Measurements from ENCODE around the gene MACROH2A1. TPM values are rescaled to one million over a fixed set of nuclear protein-coding genes. Genes with fewer than 3 reads are reported as not detected.

The MACROH2A1 gene
- polyA plus RNA-seq, 3 donors from 2014 or later: 162 to 195 (median 168) TPM

DNA sequence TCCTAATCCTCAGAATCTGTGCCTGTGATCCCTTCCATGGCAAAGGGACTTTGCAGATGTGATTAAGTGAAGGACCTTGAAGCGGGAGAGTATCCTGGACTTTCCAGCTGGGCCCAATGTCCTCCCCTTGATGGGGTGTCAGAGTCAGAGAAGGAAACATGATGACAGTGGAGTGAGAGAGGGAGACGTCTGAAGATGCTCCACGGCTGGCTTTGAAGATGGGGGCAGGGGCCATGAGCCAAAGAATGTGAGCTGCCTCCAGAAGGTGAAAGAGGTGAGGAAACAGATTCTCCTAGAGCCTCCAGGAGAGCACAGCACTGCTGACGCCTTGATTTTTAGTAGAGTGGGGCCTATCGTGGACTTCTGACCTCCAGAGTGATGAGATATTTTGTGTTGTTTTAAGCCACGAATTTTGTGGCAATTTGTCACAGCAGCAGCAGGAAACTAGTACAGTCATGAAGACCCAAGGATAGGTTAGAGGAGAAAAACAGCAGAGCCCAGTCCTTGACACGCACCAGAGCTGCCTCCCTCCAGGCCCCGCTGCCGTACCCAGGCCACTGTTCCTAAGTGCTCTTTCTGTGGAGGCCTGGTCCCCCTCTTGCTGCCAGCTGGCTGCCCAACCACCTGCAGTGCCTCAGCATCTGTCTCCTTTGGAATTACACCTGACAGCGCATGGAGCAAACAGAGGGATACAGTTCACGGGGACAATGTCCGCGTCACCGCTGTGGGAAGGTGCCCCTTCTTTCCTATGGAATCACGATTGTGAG lies 78.1 kb downstream of the MACROH2A1 start:
- peaks cover 0 to 13% (median 4%) of the 10 kb centered on the region in 3 donors for H3K36me3 Mint-ChIP-seq

DNA sequence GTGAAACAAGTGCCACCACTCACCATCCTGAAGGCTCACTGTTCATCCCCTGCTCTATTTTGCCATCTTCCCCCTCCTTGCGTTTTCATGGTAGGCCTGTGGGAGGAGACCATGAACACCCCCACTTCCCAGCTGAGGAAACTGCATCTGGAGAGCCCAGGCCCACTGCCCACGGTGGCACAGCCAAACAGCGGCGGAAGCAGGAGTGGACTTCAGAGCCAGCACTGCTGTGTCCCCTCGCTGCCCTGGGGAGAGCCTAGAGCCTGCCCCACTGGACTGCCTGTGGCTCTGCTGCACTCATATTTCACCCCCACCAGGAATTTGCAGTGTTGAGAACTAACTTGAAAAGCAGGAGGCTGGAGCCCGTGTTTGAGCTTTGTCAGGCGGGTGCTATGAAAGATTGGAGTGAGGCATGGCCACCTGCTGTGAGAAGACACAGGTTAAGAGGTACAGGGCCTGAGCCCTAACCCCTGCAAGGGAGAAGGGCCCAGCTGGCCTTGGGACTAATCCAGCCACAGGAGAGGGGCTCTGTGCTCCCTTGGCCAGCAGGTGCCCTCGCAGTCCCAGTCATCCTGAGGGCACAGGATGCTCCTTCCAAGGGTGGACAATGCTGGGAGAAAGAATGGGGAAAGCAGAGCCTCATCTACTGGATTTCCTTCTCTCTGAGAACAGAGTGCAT lies 79.0 kb downstream of the MACROH2A1 start:
- no peak overlapping the region for H3K4me3 Mint-ChIP-seq

More for the DNA sequence above, 78.1 kb downstream of the MACROH2A1 start:
- H3K4me1 Mint-ChIP-seq: peaks cover 0 to 5% of the 10 kb centered on the region in 2 donors
- no peak overlapping the region for H3K27ac Mint-ChIP-seq
- H3K27me3 Mint-ChIP-seq (ENCODE audit: low read depth in 3 of 3): peaks cover 0 to 3% (median 0%) of the 10 kb centered on the region in 3 donors
- no peak overlapping the region for H3K4me3 Mint-ChIP-seq
- no peak for DNase-seq
- peaks cover 0 to 2% (median 0%) of the 10 kb centered on the region in 6 donors for H3K9me3 Mint-ChIP-seq

DNA sequence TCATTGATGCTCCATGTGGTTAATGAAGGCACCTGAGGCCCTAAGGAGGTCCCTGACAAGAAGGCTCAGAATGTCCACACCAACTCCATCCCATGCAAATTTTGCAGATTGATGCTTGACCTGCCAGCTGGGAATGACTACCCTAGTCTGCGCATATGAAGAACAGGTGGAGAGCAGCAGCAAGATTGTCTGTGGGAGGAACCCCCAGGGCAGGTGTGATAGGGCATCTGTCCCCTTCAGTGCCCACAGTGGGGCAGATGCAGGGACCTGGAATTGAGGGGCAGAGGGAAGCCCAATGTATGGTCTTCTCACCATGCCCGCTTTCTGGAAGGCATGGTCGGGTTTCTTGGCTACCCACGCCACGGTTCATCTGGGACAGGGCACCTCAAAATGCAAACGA lies 79.6 kb downstream of the MACROH2A1 start:
- H3K4me1 Mint-ChIP-seq: no peaks in the 10 kb centered on the region
- H3K36me3 Mint-ChIP-seq: peaks cover 0 to 13% (median 4%) of the 10 kb centered on the region in 3 donors
- no peak overlapping the region for H3K27ac Mint-ChIP-seq
- peaks cover 0 to 3% (median 0%) of the 10 kb centered on the region in 3 donors for H3K27me3 Mint-ChIP-seq (ENCODE audit: low read depth in 3 of 3)
- H3K4me3 Mint-ChIP-seq: no peak overlapping the region
- no peak for DNase-seq
- H3K9me3 Mint-ChIP-seq: peaks cover 0 to 2% (median 0%) of the 10 kb centered on the region in 6 donors

More for the DNA sequence above, 79.0 kb downstream of the MACROH2A1 start:
- Mint-ChIP-seq H3K27me3 (ENCODE audit: low read depth in 3 of 3) (peaks cover 0 to 3% (median 0%) of the 10 kb centered on the region in 3 donors), H3K9me3 (peaks cover 0 to 2% (median 0%) of the 10 kb centered on the region in 6 donors), H3K27ac (no peak overlapping the region), H3K4me1 (peaks cover 0 to under 1% of the 10 kb centered on the region in 2 donors), H3K36me3 (peaks cover 0 to 13% (median 4%) of the 10 kb centered on the region in 3 donors)
- no peak for DNase-seq

DNA sequence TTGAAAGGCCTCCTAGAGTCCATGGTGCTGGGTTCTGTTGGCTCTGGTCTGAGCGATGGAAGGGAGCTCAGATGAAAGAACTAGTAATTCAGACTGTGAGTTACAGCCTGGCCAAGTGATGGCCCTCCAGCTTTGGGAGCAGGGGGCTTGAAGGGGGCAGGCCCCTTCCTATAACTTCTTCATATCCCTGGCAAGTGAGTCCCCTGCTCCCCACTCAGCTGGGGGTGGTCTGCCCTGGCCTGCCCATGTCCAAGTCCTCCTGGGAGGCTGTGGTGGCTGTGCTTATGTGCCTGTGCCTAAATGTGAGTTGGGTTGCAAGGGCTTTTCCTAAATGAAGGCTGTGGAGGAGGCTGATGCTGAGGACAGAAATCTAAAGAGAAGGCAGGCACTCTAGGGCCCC lies 80.1 kb downstream of the MACROH2A1 start:
- Mint-ChIP-seq H3K27ac (no peak overlapping the region), H3K27me3 (ENCODE audit: low read depth in 3 of 3) (peaks cover 0 to 3% (median 0%) of the 10 kb centered on the region in 3 donors)

DNA sequence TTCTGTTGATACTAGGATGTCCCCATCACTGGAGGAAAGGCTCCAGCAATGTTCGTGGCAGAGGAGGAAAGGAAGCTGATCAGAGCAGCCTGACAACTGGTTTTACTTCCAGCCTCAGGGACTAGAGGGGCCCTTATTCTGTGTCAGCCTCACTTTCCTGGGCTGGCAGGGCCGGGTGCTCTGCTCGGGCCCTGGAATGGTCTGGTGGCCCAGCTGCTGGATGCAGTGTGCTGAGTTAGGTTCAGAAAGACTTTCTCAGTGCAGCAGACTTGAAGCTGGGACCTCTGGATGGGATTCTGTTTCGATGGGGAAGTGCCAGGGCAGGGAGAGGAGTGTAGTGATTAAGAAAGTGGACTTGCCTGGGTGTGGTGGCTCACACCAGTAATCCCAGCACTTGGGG lies 81.0 kb downstream of the MACROH2A1 start:
- Mint-ChIP-seq H3K27ac (no peak overlapping the region), H3K36me3 (peaks cover 0 to 13% (median 4%) of the 10 kb centered on the region in 3 donors), H3K4me1 (peaks cover 5 to 7% of the 10 kb centered on the region in 2 donors), H3K27me3 (ENCODE audit: low read depth in 3 of 3) (peaks cover 0 to 3% (median 0%) of the 10 kb centered on the region in 3 donors), H3K9me3 (peaks cover 0 to 2% (median 0%) of the 10 kb centered on the region in 6 donors), H3K4me3 (no peak overlapping the region)
- no peak for DNase-seq

More for the DNA sequence above, 80.1 kb downstream of the MACROH2A1 start:
- Mint-ChIP-seq H3K4me1 (no peaks in the 10 kb centered on the region), H3K36me3 (peaks cover 0 to 13% (median 4%) of the 10 kb centered on the region in 3 donors), H3K9me3 (peaks cover 0 to 2% (median 0%) of the 10 kb centered on the region in 6 donors), H3K4me3 (no peak overlapping the region)
- no peak for DNase-seq

DNA sequence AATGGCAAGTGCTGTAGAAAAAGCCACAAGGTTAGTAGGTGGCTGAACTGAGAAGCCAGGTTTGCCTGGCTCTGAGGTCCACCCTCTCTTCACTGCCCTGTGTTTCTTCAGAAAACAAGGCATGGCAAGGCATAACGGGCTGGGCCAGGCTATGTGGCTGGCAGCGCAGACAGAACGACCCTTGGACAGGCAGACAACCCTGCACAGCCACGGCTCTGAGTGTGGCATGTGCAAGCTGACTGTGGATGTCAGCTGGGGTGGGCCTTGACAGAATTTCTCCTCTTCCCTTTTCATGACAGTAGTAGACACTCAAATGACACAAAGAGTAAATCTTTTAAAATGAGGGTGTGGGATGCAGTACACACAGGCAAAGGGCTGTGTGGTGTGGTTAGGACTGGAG lies 81.7 kb downstream of the MACROH2A1 start:
- Mint-ChIP-seq H3K4me3 (no peak overlapping the region), H3K4me1 (peaks cover 5 to 13% of the 10 kb centered on the region in 2 donors), H3K27me3 (ENCODE audit: low read depth in 3 of 3) (no peaks in the 10 kb centered on the region), H3K9me3 (peaks cover 0 to 2% (median 0%) of the 10 kb centered on the region in 6 donors), H3K36me3 (peaks cover 0 to 9% (median 4%) of the 10 kb centered on the region in 3 donors), H3K27ac (no peak overlapping the region)
- DNase-seq: no peak

DNA sequence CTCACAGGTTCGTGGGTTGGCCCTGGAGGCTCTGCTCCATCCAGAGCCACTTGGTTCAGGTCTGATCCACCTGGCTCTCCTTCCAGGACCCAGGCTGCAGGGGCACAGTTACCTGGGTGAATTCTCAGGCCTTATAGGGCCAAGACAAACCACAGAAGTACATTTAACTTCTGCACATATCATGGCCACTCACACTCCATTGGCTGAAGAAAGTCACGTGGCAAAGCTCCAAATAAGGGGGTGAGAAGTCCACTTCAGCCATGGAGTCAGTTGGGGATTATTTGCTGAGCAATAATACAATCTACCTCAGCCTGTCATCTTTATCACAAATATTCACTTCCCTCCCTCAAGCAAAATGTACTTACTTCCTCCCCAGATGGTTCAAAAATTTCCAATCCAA lies 83.6 kb downstream of the MACROH2A1 start:
- Mint-ChIP-seq H3K36me3 (peaks cover 0 to 3% (median 0%) of the 10 kb centered on the region in 3 donors), H3K27ac (no peak overlapping the region), H3K27me3 (ENCODE audit: low read depth in 3 of 3) (no peaks in the 10 kb centered on the region), H3K4me1 (peaks cover 5 to 13% of the 10 kb centered on the region in 2 donors), H3K9me3 (no peaks in the 10 kb centered on the region), H3K4me3 (no peak overlapping the region)
- no peak for DNase-seq

DNA sequence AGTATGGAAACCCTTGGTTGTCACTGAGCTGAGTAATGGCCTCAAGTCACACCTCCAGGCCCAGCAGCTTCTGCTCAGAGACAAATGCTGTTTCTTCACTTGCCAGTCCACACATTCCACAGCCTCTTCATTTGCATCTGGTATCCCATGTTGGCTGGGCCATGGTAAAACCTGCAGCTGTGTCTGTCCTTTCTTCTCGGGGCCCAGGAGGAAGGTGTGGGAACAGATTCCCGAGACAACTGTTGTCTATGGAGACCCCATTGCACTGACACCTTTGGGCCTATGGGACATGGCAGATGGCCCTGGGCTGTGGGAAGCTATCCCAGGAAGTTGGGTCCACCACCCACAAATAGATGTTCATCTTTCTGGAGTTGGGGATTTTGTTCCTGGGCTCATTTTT lies 85.1 kb downstream of the MACROH2A1 start:
- Mint-ChIP-seq H3K4me1 (peaks cover 5 to 13% of the 10 kb centered on the region in 2 donors), H3K4me3 (no peak overlapping the region), H3K27me3 (ENCODE audit: low read depth in 3 of 3) (no peaks in the 10 kb centered on the region), H3K36me3 (peaks cover 0 to 3% (median 0%) of the 10 kb centered on the region in 3 donors), H3K27ac (no peak overlapping the region), H3K9me3 (no peaks in the 10 kb centered on the region)
- no peak for DNase-seq

DNA sequence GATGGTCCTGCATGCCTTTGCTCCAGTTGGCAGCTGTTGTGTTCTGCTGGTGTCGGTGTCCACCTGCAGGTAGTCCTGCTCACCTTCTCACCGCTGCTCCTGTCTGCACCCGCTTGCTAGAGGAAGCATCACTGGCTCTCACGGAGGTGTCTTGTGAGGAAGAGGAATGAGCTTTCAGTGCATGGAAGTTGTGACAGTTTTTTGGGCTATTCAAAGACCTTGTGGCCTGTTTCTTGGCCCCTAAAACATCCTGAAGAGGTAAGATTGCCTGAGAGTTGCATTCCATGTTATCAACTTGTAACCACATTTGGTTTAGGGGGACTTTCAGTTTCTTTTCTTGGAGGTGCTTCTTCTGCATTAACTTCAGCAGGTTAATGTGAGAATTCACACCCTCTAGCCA lies 85.6 kb downstream of the MACROH2A1 start:
- peaks cover 5 to 13% of the 10 kb centered on the region in 2 donors for H3K4me1 Mint-ChIP-seq
- no peaks in the 10 kb centered on the region for H3K9me3 Mint-ChIP-seq
- H3K4me3 Mint-ChIP-seq: no peak overlapping the region
- no peak for DNase-seq
- H3K36me3 Mint-ChIP-seq: peaks cover 0 to 3% (median 0%) of the 10 kb centered on the region in 3 donors
- peaks cover 0 to 2% (median 0%) of the 10 kb centered on the region in 3 donors for H3K27me3 Mint-ChIP-seq (ENCODE audit: low read depth in 3 of 3)
- no peak overlapping the region for H3K27ac Mint-ChIP-seq

DNA sequence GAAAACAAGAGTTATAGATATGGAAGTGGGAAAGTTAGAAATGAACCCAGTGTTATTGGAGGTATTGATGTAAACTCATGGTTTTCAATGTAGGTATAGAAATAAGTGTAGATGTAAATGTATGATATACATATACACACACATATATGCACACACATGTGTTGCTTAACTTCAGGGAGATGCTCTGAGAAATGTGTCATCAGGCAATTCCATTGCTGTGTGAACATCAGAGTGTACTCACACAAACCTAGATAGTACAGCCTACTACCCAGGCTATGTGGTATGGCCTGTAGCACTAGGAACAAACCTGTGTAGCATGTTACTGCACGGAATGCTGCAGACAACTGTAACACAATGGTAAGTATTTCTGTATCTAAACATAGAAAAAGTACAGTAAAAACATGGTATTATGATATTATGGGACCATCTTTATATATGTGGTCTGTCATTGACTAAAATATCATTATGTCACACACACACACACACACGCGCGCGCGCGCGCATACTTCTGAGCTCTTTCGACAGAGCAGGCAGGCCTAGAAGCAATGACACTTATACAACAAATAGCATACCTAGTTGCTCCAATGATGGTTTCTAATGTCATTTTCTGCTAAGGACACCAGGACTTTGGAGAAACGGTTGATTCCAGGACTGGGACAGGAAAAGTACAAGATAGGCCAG lies 86.6 kb downstream of the MACROH2A1 start:
- H3K9me3 Mint-ChIP-seq: no peaks in the 10 kb centered on the region
- H3K27ac Mint-ChIP-seq: no peak overlapping the region
- H3K4me3 Mint-ChIP-seq: no peak overlapping the region
- peaks cover 0 to 3% (median 0%) of the 10 kb centered on the region in 3 donors for H3K27me3 Mint-ChIP-seq (ENCODE audit: low read depth in 3 of 3)
- DNase-seq: no peak
- H3K4me1 Mint-ChIP-seq: peaks cover 5 to 13% of the 10 kb centered on the region in 2 donors
- peaks cover 0 to under 1% (median 0%) of the 10 kb centered on the region in 3 donors for H3K36me3 Mint-ChIP-seq

DNA sequence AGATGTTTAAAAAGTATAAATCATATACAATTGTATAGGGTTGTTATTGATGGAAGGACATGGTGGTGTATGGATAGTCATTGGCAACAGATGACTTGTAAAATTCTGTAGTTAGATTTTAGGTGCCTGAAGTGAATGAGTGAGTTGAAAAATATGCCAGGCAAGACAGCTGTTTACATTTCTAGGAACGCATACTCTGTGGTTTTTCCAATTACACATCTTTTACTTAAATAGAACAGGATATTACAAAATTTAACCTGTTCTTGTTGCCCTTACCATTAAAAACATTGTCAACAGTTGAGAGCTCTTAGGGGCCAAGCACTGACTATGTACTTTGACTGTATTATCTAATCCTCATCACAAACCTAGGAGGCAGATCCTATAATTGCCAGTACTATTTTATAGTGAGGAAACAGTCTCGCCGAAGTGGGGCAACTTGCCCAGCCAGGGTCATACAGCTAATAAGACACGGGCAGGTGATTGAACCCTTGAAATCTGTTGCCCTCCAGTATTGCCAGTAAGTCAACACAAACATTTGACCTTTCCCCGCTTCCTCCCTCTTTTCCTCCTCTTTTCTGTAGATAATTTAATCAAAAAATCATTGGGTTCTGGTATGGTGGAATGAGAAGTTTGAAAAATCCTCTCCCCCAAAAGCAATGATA lies 88.6 kb downstream of the MACROH2A1 start:
- no peak overlapping the region for H3K4me3 Mint-ChIP-seq
- no peaks in the 10 kb centered on the region for H3K9me3 Mint-ChIP-seq
- peaks cover 5 to 13% of the 10 kb centered on the region in 2 donors for H3K4me1 Mint-ChIP-seq
- H3K27me3 Mint-ChIP-seq (ENCODE audit: low read depth in 3 of 3): peaks cover 0 to 5% (median 0%) of the 10 kb centered on the region in 3 donors
- H3K27ac Mint-ChIP-seq: no peak overlapping the region
- no peak for DNase-seq
- no peaks in the 10 kb centered on the region for H3K36me3 Mint-ChIP-seq

DNA sequence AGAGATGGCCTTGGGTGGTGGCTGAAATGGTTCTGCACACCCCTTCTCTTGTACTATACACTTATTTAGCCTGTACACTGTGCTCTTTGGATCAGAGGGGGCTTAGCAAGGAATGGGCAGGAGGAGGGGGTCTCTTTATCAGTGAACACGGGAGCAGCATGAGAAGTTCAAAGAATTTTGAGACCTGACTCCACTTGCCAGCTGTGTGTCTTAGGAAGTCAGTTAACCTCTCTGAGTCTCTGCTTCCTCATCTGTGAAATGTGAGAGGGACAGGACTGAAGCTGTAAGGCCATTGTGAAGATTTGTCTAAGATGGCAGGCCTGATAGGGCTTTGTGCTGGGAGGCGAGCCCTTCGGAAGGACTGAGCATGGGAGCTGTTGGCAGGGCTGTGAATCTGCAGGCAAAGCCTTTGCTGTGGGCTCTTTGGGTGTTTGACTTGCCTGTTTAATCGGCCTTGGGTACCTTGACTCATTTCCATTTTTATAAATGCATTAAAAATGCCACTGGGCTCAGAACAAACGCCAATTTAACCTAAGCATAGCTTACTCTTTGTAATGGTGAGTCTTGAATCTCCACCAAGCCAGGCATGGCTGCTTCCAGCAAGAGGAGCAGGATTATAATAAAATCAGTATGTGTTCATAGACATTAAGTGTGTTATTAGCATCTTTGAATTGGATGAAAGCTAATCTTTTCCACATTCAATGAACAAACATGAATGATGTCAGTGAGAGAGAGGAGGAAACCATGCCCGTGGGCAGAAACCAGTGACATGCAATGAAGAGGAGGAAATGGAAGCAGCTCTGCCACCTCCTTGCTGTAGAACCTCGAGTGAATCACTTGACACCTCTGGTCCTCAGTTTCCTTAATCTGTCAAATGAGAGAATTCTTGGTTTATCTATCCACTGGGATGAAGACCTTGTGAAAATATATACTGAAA lies 89.4 kb downstream of the MACROH2A1 start:
- Mint-ChIP-seq H3K9me3 (no peaks in the 10 kb centered on the region), H3K4me1 (peaks cover 5 to 13% of the 10 kb centered on the region in 2 donors), H3K27me3 (ENCODE audit: low read depth in 3 of 3) (peaks cover 0 to 5% (median 0%) of the 10 kb centered on the region in 3 donors), H3K36me3 (no peaks in the 10 kb centered on the region), H3K27ac (no peak overlapping the region), H3K4me3 (no peak overlapping the region)
- no peak for DNase-seq

All from immature natural killer cell (primary cell).